GM12878 (cell line): ENCODE results near the gene GIT1. TPM values are rescaled to one million over a fixed set of nuclear protein-coding genes. Genes with fewer than 3 reads are reported as not detected.

ENCODE experiments used
- ATAC-seq: fragments of 200-7000 bp; cut with Tn5 transposase; 3 replicates; pipeline ENCODE4 v1.9.1; 2020; ENCODE audit warnings: mild to moderate bottlenecking, moderate library complexity
- BruUV-seq: library from RNA; stranded (reverse); fragments of 400-500 nt; replicated peaks from 2 replicates; lab custom pipeline; 2021; lab: Mats Ljungman, UMichigan
- CTCF ChIA-PET: fragments of 300-600 bp; sonication (Branson Sonifier 250); formaldehyde crosslinking; extraction: SDS; loops from one replicate; lab custom pipeline; 2021; ENCODE audit warnings: inconsistent platforms; lab: Yijun Ruan, JAX
- POLR2A ChIA-PET: fragments of 350-600 bp; formaldehyde crosslinking; extraction: SDS; loops from one replicate; lab custom pipeline; 2021; ENCODE audit warnings: inconsistent platforms; lab: Charles Lee
- RAD21 ChIA-PET: fragments of 300-600 bp; sonication (Branson Sonifier 250); formaldehyde crosslinking; loops from one replicate; lab custom pipeline; 2023; ENCODE audit warnings: antibody characterized with exemption; ENCODE audit not compliant: unreplicated experiment; lab: Charles Lee
- SMC1A ChIA-PET: fragments of 300-600 bp; sonication (Branson Sonifier 250); formaldehyde crosslinking; loops from one replicate; lab custom pipeline; 2023; ENCODE audit not compliant: unreplicated experiment, uncharacterized antibody; lab: Charles Lee
- DNase-seq: peaks from one replicate; pipeline ENCODE4 v3.0.0-alpha.2; 2011; ENCODE audit warnings: low read depth, low spot score
- FAIRE-seq: peaks from 3 replicates; lab custom pipeline; 2011; peaks lifted over from hg19 to GRCh38; lab: Jason Lieb, UNC
- H2AFZ ChIP-seq: 2 replicates; pipeline ENCODE4 v1.6.0; 2011; ENCODE audit warnings: low read depth, low read length, control low read depth; ENCODE audit not compliant: control insufficient read depth
- H3K27ac ChIP-seq: 2 replicates; pipeline ENCODE4 v1.5.1; 2011; ENCODE audit warnings: control low read depth; ENCODE audit not compliant: control insufficient read depth, insufficient read depth
- H3K27me3 ChIP-seq, 2 experiments: replicated peaks in 1 of 2; 2 replicates each; pipeline versions ENCODE4 v1.6.0 to v1.6.1; 2011; ENCODE audit warnings: low read length in 1 of 2; ENCODE audit not compliant: control insufficient read depth in 2 of 2, insufficient read depth in 2 of 2
- H3K36me3 ChIP-seq, 2 experiments: 2 replicates each; pipeline ENCODE4 v1.5.1; 2011; ENCODE audit warnings: low read length in 1 of 2; ENCODE audit not compliant: control insufficient read depth in 2 of 2, insufficient read depth in 2 of 2
- H3K4me1 ChIP-seq: 2 replicates; pipeline ENCODE4 v1.6.1; 2011; ENCODE audit warnings: mild to moderate bottlenecking, low read length, moderate library complexity, mixed read lengths; ENCODE audit not compliant: control insufficient read depth, insufficient read depth
- H3K4me2 ChIP-seq: 2 replicates; pipeline ENCODE4 v1.6.0; 2011; ENCODE audit warnings: control low read depth; ENCODE audit not compliant: control insufficient read depth, insufficient read depth
- H3K4me3 ChIP-seq: fragments of 200-600 bp; sonication (generic); 2 replicates; pipeline ENCODE4 v1.5.1; 2016
- H3K79me2 ChIP-seq: 2 replicates; pipeline ENCODE4 v1.6.0; 2011; ENCODE audit warnings: low read length; ENCODE audit not compliant: control insufficient read depth, insufficient read depth
- H3K9ac ChIP-seq: 2 replicates; pipeline ENCODE4 v1.8.0; 2011; ENCODE audit warnings: low read length, control low read depth, mixed read lengths; ENCODE audit not compliant: control insufficient read depth, insufficient read depth
- H3K9me3 ChIP-seq: replicated peaks from 3 replicates; pipeline ENCODE4 v1.5.1; 2011; ENCODE audit warnings: mild to moderate bottlenecking, low read length; ENCODE audit not compliant: control insufficient read depth, insufficient read depth
- H4K20me1 ChIP-seq: 2 replicates; pipeline ENCODE4 v1.6.0; 2011; ENCODE audit not compliant: control insufficient read depth, insufficient read depth
- CBX5 ChIP-seq: sonication (generic); IDR thresholded peaks from 2 replicates; pipeline ENCODE4 v1.6.1; 2016; ENCODE audit warnings: low read depth, moderate library complexity, mild to moderate bottlenecking, inconsistent platforms
- ESRRA ChIP-seq: IDR thresholded peaks from 2 replicates; pipeline ENCODE4 v1.6.1; 2012; ENCODE audit warnings: mild to moderate bottlenecking, low read length, improper control_type of control experiment
- FOXK2 ChIP-seq: fragments of 450-650 bp; IDR thresholded peaks from 2 replicates; pipeline ENCODE4 v1.6.1; 2017; ENCODE audit warnings: mild to moderate bottlenecking, moderate library complexity
- LARP7 ChIP-seq: fragments of 450-650 bp; IDR thresholded peaks from 2 replicates; pipeline ENCODE4 v1.6.1; 2017; ENCODE audit warnings: mild to moderate bottlenecking
- NKRF ChIP-seq: fragments of 450-650 bp; conservative IDR thresholded peaks from 2 replicates; pipeline ENCODE4 v1.6.1; 2017; ENCODE audit warnings: mild to moderate bottlenecking, moderate library complexity
- PRDM15 ChIP-seq: fragments of 450-650 bp; formaldehyde crosslinking; IDR thresholded peaks from 2 replicates; pipeline ENCODE4 v1.4.0; 2020; ENCODE audit warnings: mild to moderate bottlenecking, moderate library complexity
- RELA ChIP-seq: fragments of 450-650 bp; IDR thresholded peaks from 2 replicates; pipeline ENCODE4 v1.8.0; 2014; ENCODE audit warnings: borderline replicate concordance; ENCODE audit not compliant: partially characterized antibody
- SMAD5 ChIP-seq: IDR thresholded peaks from 2 replicates; pipeline ENCODE4 v1.6.1; 2016; ENCODE audit warnings: antibody characterized with exemption, low read depth
- SRF ChIP-seq, 2 experiments: IDR thresholded peaks; 2 replicates each; pipeline ENCODE4 v1.6.1; 2011; ENCODE audit warnings: low read depth in 2 of 2, low read length in 2 of 2, mild to moderate bottlenecking in 1 of 2, moderate library complexity in 1 of 2
- ZBTB11 ChIP-seq: fragments of 450-650 bp; formaldehyde crosslinking; IDR thresholded peaks from 2 replicates; pipeline ENCODE4 v1.5.0; 2022; ENCODE audit warnings: mild to moderate bottlenecking, missing genetic modification characterization
- ZBTB40 ChIP-seq: fragments of 450-650 bp; IDR thresholded peaks from 2 replicates; pipeline ENCODE4 v1.6.1; 2016; ENCODE audit warnings: mild to moderate bottlenecking, moderate library complexity, borderline replicate concordance
- WGBS: methylation state at CpG from one replicate; pipeline ENCODE4 v1.1.6; 2016; ENCODE audit warnings: low lambda C conversion rate; ENCODE audit not compliant: insufficient replicate concordance, insufficient coverage; ENCODE audit errors: missing lambda C conversion rate; 5-methylcytosine and 5-hydroxymethylcytosine counted together
- in situ Hi-C: fragments of 300-500 bp; cut with MboI; formaldehyde crosslinking; loops from 9 replicates; pipeline ENCODE4 v1.14.3; 2018; ENCODE audit warnings: mixed read lengths
- intact Hi-C: fragments of 100-400 bp; cut with micrococcal nuclease; formaldehyde crosslinking; loops from one replicate; pipeline ENCODE4 v1.14.2; 2022; ENCODE audit not compliant: unreplicated experiment
- polyA plus RNA-seq, 11 experiments: library from polyadenylated mRNA; depleted of rRNA in 4 of 11; unstranded in 6 of 11; stranded (reverse) in 5 of 11; fragments of >200 nt; fragmentation: Nextera tagmentation in 4 of 11; fragmentation: Illumina TruSeq in 1 of 11; extraction: Ambion mirVana in 4 of 11; extraction: Trizol in 1 of 11; gene quantifications; 1 replicate in 1 of 11; 2 replicates in 10 of 11; pipeline versions ENCODE4 v1.2.1 to v1.2.3, GENCODE V29; 2011 to 2016; ENCODE audit warnings: inconsistent platforms in 2 of 11, missing spikeins in 2 of 11, low read depth in 1 of 11
- total RNA-seq, 4 experiments: library from RNA; depleted of rRNA in 3 of 4; stranded (reverse); fragments of >200 nt in 3 of 4; fragmentation: Illumina TruSeq in 1 of 4; extraction: Trizol in 1 of 4; gene quantifications; 2 replicates each; pipeline versions ENCODE4 v1.2.1 to v1.2.3, GENCODE V29; 2013 to 2021

GIT1 gene
- total and polyA plus RNA-seq, 10 of the 15 experiments (the other 5 are each of a cell fraction or from before 2014, with no cell fraction given): 0.24 to 45.3 (median 20.9) TPM

GRCh38 chr17:29526322-29526721, 63.1 kb downstream of the GIT1 start:
- no peaks in the 10 kb centered on the region for H3K4me1 ChIP-seq
- H2AFZ ChIP-seq: no peak overlapping the region
- H3K27ac ChIP-seq: no peak overlapping the region
- no peak overlapping the region for H3K4me3 ChIP-seq
- in situ Hi-C loops: no loop called here
- H3K9me3 ChIP-seq: no peaks in the 10 kb centered on the region
- POLR2A ChIA-PET: no interaction called here
- DNase-seq (no peak), ATAC-seq (no peak), FAIRE-seq (no peak)
- H3K4me2 ChIP-seq: no peak overlapping the region
- RAD21 ChIA-PET: no interaction called here
- SMC1A ChIA-PET: no interaction called here
- WGBS: 100% methylated on average over 3 of the region's 3 CpGs
- H4K20me1 ChIP-seq: no peaks in the 10 kb centered on the region
- peaks cover 0 to 19% of the 10 kb centered on the region in 2 experiments for H3K36me3 ChIP-seq
- BruUV-seq: no TSS peak
- H3K27me3 ChIP-seq: no peaks in the 10 kb centered on the region
- H3K9ac ChIP-seq: no peak overlapping the region
- H3K79me2 ChIP-seq: no peaks in the 10 kb centered on the region
- intact Hi-C loops: no loop called here
- CTCF ChIA-PET: interaction anchor here (1.3 kb wide), 1 partner anchor 156 kb away, joined by 4 read pairs; no protein-coding TSS in a partner anchor
- TF ChIP-seq ZBTB11 (CRISPR knock-in tag) (no peak), PRDM15 (no peak), FOXK2 (no peak), NKRF (no peak), SRF (IDR thresholded peaks at IDR 0.05; ENCODE audit: low read depth in 2 of 2, low read length in 2 of 2) (no peak), SMAD5 (no peak), CBX5 (no peak), RELA (no peak), ZBTB40 (no peak), ESRRA (no peak), LARP7 (no peak)
